CD4-positive, alpha-beta T cell treated with Interleukin-17A for 1 hour (primary cell): ENCODE results near the gene PGM5.

Experiments
- DNase-seq: peaks from one replicate; pipeline ENCODE4 v3.0.0-alpha.2; 2020

The PGM5 gene

DNA sequence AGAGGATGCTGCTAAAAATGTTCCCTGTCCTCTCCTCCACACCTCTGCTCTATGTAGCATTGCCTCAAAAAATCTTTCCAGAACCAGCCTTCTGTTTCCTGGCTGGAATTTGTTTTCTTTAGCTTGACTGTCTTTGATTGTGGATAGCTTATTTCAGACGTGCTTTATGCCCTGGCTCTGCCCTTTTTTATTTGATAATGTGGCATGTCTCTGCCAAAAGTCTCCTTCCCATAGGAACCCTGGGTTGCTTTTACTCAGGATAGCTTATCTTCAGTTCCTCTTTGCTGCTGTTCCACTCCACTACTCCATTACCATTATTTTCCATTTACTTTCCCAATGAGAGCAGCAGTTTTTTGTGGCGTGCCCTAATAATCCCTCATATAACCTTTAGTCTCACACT lies 185.2 kb downstream of the PGM5 start:
- DNase-seq = no peak

DNA sequence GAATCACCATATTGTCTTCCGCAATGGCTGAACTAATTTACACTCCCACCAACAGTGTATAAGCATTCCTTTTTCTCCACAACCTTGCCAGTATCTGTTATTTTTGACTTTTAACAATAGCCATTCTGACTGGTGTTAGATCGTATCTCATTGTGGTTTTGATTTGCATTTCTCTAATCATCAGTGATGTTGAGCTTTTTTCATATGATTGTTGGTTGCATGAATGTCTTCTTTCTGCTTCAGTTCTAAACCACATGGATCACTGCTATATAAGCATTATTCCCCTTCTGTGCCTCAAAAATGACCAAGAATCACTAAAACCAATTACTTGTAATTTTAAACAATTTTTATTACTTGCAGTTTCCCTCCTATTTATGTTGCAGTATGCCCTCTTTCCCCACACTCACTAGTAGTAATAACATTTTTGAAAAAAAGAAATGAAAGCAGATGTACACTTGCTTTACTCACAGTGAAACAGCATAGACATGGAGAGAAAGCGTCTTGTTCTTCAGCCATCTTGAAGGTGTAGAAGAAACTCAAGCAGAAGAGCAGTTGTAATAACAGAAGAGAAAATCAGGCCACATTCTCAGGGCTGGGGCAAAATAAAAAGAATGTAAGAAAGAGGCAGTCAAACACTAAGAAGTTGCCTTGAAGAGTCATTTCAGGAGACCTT lies 188.8 kb downstream of the PGM5 start:
- no peak for DNase-seq

DNA sequence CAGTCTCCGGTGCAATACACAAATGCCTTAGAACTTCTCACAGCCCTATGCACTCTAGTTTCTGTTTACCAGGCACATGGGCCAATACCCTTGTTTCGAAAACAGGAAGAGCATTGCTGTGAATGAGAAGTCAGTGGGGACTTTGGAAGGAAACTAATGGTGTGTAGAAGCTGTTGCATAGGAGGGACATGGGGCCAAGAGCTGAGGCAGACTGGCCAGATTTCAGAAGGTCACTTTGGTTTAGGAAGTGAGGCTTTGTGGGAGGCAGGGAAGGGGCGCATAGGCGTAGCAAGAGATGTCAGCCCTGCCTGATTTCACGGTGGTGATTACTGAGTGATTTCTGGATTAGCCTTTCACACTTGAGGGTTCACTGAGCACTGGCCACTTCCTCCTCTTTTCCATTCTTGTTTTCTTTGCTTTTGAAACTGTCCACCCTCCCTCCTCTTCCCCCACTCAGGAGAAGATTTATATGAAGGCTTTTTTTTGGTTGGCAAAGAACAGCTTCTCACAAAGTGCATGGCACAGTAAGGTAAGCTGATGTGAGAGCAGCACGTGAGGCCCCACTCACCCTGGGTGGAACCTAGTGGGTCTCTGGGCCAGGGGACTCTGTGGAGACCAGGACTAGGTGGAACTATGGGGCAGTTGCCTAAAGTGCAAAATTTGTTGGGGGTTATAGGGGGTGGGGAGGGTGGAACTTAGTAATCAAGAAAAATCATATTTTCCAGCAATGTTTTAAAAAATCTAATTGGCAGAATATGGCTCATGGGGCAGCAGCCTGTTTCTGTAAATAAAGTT lies 190.4 kb downstream of the PGM5 start:
- peak; percentile 19 for DNase-seq

DNA sequence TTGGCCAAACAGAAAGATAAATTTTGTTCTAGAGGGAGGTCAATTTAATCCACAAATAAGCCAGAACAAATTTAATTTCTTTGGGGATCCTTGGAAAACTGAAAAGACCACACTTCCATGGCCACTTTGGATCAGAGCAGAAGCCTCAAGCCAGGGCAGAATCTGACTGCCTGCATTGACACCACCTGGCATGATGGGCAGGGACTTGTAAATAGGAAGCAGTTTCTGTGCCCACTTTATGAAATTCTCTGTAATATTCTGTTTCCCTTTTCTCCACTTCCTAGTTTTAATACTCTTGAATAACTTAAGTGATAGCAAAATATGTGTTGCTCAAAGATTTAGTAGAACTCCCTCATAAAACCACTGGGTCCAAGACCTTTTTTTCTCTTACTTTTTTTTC lies 191.0 kb downstream of the PGM5 start:
- no peak for DNase-seq

DNA sequence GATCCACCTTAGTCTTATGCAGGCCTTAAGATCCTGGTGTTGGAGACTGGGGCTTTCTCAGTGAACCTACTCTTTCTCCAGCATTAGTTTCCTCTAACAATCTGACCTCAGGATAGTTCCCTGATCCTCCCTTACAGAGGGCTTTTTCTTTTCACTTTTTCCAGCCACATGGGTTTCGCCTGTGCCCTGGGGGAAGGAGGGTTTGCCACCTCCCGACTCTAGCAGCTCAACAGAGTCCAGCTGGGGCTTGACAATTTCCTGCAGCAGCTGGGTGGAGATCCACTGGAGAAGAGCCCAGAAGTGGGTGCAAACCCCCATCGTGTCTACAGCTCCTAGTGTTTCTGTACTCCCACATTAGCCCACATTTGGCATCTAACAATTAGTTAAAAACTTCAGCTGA lies 191.8 kb downstream of the PGM5 start:
- DNase-seq = no peak

DNA sequence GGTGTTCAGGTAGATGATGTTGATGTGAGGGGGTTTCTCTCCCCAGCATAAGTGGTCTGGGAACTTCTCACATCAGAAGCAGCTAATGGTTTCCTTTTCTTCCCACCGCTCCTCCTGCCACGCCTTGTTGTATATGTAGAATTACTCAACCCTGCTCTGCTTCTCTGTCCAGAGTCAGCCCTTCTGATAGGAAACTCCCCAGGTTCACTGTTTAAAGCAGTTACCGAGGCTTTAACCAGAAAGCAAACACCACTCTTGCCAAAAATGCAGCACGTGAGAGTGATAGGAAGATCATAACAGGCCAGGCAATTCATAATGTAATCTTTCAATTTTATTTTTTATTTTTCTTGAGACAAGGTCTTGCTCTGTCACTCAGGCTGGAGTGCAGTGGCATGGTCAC lies 194.8 kb downstream of the PGM5 start:
- no peak for DNase-seq

DNA sequence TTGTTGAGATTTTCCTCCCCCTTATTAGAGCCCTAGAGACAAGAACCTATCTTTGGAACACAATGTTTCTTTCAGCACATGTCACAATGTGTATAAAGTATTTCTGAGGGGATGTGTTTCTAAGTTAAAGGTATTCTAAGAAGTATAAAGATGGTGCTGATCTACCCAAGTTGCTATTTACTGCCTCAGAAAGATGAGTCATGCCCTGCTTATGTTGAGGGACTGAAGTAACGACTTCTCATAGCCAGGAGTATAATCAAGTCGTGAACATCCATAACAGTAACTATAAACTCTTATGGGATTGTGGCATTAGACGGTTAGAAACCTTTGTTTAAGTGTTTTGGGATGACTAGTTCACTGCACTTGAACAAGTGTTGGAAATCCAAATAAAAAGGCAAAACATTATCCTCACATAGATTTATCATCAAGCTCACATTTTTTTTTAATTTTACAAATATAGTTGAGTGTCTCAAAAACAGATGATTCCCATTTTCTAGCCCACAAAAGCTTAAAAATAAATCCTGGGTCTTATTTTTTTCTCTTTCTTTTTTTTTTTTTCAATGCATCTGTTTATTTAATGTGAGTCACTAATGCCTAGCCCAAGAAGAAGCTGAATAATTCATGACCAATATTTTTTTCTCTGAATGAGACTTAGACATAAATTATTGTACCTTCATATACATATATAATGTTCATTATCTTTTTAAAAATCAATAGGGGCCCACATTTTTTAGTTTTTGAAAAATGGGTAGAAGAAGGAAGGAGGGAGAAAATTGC lies 196.5 kb downstream of the PGM5 start:
- no peak for DNase-seq

DNA sequence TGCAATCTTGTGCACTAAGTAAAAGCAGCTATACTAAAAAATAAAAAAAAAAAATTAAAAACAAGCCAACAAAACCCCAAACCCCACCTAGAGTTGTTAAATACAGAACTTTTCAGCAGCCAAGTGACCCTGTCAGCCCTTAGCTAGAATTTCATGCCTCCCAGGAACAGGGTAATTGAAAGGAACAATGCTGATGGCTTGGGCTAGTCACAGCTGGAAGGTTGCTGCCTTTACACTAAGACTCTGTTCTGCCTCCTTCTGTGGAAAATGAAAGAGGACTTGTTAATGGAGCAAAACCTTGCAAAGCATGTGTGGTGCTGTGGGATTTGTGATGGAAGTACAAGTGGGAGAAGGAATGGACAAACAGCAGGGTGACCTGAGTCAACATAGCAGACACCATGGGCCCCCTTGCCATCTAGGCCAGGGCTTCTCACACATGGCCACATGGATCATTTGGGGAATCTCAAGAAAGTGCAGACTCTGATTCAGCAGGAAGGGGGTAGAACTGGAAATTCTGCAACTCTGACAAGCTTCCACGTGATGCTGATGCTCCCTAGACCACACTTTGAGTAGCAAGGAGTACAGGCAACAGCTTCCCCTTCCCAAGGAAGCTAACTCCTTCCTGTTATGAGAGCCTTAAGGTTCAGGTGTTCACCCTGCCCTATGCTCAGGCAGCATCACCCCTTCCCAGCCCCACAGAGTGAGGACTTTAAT lies 199.2 kb downstream of the PGM5 start:
- no peak for DNase-seq

DNA sequence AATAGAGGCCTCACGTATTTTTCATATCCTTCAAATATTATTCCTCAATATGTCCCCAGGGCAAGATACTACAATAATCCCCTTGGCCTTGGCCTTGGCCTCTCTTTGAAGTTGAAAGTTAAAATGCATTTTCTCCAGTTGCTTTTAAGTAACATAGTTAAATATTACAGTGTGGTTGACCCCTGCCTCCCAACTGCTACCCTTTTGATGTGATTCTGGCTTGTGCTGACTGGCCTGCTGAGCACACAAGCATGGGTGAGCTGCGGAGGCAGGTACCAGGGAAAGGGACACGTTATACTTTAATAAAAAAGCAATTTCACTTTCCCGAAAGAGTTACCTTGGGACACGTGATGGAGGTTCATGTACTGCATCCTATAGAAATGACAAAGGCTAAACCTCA lies 202.1 kb downstream of the PGM5 start:
- DNase-seq = no peak

DNA sequence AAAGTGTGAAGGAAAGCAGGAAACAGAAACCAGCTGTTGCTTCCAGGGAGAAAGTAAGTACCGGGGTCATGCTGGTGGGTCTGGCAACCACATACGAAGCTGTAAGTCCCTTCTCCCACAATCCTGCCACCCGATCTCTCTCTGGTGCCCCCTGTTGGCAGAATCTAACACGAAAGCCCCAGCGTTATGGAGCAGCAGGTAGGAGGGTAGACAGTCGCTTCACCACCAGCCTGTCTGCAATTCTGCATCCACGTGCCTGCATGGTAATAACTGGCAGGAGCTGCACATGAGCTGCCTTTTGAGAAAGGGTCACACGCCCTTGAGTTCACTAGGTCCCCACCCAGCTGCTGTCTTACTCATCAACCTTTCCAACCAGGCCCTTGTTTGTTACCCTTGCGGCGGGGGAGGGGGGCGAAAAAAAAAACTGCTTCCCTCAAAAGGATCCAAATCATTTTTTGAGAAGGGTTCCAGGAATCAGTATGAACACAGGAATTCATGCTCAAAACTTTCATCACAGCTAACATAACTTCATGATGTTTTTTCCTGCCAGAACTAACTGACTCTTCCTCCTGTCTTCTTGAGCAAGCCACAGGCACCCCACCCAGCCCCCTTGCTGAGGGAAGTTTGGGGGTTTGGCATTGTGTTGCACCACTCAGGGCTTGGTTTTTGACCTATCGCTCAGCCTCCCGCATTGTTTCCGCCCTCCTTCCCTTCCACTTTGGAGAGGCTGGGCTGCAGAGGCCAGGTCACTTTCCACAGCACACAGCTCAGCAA lies 203.8 kb downstream of the PGM5 start:
- DNase-seq = peak; percentile 33

DNA sequence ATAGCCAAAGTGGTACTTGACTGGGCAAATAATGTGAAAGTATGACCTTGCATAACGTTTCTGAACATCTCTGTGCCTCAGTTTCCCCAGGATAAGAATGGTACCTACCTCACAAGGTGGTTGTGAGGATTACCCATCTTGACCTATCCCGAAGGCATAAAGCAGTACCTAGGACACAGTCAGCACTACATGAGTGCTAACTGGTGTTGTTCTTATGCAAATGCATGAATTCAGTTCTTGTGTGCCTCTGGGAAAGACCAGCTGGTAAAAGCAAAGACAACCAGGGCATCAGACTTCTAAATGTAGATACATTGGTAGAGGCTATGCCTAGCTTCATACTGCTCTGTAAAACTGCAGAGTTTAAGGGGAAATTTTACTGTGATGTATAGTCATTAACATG lies 206.1 kb downstream of the PGM5 start:
- no peak for DNase-seq

DNA sequence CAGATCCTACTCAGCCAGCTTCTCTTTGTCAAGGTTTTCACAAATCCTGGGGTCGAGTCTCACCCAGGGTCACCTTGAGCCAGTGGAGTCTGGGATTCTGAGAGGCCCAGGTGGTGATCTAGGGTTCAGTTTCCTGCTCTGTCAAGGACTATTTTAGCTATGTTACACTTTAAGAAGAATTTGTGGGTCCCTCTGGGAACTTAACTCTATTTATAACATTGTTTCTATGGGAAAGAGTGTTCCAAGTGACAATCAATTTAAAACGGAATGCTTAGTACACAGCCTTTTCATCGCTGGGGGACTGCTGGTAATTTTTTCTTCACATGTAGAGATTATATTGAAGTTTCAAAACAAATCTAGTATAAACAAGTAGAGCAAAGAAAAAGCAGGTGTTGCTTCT lies 211.2 kb downstream of the PGM5 start:
- no peak for DNase-seq

DNA sequence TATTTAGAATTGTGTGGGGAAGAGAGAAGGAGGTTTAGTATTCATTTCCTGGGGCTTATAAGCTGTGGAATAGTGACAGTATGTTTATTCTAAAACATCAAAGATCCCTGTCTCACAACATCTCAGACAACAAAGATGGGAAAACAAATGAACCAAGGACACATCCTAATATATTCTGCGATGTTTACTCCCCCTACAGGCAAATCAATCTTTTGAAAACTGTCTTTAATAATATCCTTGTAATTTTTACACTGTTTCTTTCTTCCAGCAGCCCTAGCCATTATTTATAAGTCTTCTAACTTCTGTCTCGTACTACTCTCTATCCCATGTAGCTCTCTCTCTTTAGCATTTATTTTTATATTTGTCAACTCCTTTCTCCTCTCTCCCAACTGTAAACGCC lies 217.7 kb downstream of the PGM5 start:
- no peak for DNase-seq

DNA sequence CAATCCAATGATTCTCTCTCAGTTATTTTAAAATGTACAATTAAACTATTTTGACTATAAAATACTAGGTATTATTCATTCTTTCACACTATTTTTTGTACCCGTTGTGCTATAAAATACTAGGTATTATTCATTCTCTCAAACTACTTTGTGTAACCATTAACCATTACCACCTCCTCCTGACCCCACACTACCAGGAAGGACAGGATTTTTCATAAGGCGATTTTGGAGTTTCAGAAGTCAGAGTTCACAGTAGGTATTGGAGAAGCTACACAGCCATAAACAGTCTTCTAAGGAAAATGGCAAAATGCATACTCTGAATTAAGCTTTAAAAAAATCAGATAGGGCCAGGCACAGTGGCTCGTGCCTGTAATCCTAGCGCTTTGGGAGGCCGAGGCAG lies 219.4 kb downstream of the PGM5 start:
- no peak for DNase-seq

DNA sequence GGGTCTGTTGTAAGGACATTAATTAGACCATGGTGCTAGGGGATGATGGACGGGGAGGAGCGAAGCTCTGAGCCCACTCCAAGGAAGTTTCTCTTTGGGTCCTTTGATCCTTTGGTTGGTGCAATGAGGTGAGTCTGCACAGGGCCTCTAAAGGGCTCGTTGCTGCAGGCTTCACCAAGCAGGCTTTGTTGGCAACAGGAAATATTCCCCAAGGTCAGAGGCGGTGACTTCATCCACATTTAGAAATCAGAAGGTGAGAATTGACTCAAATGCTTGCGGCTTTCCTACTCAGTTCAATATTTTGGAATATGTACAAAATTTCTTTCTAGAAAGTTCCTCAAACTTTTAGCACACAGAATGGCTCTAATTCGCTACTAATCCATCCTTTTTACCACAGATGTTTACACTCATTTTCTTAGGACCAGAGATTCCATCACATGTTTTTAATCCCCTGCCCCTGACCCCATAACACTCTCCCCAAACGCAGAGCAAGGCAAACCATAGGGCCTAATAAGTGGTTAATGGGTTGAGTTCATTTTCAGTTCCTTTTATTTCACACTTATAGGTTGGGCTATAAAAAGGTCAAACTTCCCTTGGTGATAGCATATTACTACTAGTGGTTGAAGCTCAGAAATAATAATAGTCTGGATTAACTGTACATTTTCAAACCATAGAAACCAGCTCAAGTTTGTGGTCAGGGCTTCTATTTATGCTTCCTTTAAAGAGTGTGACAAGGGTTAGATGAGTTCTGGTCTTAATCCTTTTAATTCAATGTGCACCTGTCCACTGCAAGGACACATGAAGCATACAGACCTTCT lies 221.6 kb downstream of the PGM5 start:
- no peak for DNase-seq
